Mammary epithelial cell (primary cell): ENCODE results near the gene GYS2.

Source experiments
- EZH2 ChIP-seq: IDR thresholded peaks from 2 replicates; pipeline ENCODE4 v1.6.1; 2012; ENCODE audit warnings: low read length, inconsistent platforms, borderline replicate concordance
- TF ChIP-seq, protein P1 (sequence below), 2 donors: IDR thresholded peaks in 1 of 2; conservative IDR thresholded peaks in 1 of 2; 2 replicates each; pipeline ENCODE4 v1.5.1; 2011 to 2012; ENCODE audit warnings: inconsistent platforms in 2 of 2, low read length in 2 of 2, mild to moderate bottlenecking in 2 of 2, control low read depth in 1 of 2, low read depth in 1 of 2; ENCODE audit not compliant: insufficient read depth in 1 of 2; ENCODE audit errors: extremely low read depth in 1 of 2

- TF ChIP-seq, protein P1, sequence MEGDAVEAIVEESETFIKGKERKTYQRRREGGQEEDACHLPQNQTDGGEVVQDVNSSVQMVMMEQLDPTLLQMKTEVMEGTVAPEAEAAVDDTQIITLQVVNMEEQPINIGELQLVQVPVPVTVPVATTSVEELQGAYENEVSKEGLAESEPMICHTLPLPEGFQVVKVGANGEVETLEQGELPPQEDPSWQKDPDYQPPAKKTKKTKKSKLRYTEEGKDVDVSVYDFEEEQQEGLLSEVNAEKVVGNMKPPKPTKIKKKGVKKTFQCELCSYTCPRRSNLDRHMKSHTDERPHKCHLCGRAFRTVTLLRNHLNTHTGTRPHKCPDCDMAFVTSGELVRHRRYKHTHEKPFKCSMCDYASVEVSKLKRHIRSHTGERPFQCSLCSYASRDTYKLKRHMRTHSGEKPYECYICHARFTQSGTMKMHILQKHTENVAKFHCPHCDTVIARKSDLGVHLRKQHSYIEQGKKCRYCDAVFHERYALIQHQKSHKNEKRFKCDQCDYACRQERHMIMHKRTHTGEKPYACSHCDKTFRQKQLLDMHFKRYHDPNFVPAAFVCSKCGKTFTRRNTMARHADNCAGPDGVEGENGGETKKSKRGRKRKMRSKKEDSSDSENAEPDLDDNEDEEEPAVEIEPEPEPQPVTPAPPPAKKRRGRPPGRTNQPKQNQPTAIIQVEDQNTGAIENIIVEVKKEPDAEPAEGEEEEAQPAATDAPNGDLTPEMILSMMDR (conservative IDR thresholded peaks at IDR 0.05 in 1 of 2, IDR thresholded peaks at IDR 0.05 in 1 of 2; ENCODE audit: extremely low read depth in 1 of 2, insufficient read depth in 1 of 2, low read depth in 1 of 2, low read length in 2 of 2) = no peak
- TF ChIP-seq EZH2 = no peak
Measured at GRCh38 chr12:21538061-21538653, 66.5 kb downstream of the GYS2 start.
